ENCODE data around the gene CGGBP1.
"Not testable (repeated sequence)": the region's sequence is repeated elsewhere in the genome, so short reads cannot be mapped to it uniquely, and the experiment has no call there.

The CGGBP1 gene

DNA sequence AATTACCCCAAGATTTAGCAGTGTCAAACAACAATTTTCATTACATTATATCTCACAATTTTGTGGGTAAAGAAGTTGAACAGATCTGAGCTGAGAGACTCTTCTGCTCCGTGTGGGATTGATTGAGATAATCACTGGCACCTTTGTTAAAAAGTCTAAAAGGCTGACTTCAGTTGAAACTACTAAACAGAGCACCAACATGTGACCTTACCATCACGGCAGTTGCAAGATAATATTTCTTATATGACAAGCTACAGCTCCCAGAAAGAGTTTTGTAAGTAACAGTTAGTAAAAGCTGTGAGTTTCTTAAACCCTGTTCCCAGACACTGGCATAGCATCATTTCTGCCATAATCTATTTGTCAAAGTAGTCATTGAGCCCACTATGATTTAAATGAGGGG, 25.0 kb downstream of the CGGBP1 start:
- no peak for DNase-seq

DNA sequence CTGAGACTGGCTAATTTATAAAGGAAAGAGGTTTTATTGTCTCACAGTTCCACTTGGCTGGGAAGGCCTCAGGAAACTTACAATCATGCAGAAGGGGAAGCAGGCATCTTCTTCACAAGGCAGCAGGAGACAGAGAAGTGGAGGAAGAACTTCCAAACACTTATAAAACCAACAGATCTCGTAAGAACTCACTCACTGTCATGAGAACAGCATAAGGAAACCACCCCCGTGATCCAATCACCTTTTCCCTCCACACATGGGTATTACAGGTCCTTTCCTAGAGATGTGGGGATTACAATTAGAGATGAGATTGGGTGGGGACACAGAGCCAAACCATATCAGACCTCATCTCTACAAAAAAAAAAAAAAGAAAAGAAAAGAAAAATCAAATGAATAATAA, 25.7 kb downstream of the CGGBP1 start:
- DNase-seq = no peak

DNA sequence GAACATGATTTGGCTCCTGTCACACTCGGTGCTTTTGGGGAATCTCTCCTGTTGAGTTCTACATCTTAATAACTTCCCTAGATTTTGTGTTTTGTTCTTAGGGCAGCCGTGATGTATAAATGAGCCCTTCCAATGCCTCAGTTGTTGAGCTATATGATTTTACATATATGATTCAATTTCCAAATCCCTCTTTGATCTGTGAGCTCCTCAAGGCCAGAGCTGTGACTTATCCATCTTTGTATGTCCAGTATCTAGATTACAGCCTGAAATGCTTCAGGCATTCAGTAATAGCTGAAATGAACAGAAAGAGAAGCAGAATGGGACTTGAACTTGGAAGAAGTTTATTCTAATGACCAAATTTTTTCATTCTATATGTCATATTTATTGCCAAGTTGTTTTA, 26.6 kb downstream of the CGGBP1 start:
- no peak for DNase-seq

DNA sequence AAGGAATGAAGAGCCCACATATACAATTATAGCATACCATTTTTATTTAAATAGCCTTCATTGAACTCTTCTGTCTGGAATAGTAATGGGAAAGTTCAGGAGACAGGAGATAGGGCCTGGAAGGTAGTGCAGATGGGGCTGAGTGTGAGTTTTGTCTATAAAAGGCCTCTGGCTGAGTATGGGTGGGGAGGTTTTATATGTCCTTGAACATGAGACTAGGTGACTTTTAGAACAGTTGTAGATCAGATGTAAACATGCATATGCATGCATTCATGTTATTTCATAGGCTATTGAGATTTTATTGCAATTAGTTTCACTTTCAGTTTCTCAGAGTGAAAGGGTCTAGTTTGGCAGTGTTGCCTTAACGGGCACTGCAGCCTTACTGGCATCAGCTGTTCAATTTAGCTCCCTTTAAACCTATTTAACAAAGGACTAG, 27.1 kb downstream of the CGGBP1 start:
- DNase-seq = no peak

DNA sequence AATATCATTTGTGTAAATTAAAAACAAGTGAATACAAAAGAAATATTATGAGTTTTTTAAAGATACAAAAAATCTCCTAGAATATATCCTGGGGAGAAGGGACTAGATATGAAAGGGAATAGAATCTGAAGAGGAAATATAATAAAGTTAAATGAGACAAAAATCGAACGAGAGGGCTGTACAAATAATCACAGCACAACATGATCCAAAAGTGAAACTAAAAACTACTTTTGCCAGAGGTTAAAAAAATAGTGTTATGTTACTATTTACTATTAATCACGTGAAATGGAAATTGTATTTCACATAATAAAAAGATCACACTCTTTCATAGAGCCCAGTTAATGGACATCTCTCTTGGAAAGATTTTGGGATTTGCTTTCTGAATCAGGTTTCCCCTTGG, 28.6 kb downstream of the CGGBP1 start:
- DNase-seq = no peak

DNA sequence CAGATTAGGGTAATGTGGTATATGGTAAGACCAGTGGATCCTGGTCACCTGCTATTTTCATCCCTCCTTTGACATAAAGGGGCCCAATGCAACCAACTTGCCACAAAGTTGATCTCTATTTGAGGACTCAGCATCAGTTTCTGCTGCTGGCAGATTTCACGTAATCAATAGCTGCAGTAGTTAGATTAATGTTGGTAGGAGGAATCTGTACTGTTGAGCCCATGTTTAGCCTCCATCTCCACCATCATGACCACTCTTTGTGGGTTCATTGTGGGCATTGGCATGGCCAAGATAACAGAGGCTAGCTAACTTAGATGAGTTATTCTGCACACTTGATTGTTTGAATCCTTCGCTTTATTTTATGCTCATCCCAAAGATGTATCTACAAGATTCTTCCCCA, 29.9 kb downstream of the CGGBP1 start:
- DNase-seq = no peak

DNA sequence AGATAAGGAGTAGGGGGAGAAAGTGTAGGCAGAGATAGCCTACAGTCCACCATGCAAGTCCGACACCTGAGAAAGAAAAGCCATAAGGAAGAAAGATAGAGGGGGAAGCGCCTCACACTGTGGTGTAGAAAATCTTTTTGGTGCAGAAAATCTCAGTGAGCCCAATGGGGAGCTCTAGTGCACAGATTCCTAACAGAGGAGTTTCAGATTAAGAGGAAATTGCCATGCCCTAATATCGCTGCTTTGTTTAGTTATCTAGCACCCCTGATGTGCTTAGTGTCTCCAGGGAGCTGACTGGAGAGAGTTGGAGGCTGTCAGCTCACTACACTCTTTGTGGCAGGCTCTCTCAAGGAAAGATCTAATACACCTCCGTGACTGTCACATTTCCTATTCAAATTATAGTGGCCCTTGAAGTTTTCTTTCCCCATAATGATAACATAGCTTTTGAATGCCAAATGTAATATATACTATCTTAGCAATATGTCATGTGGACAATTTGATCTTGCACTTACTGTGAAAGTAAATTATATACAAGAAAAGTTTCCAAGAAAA, 33.7 kb downstream of the CGGBP1 start:
- DNase-seq = no peak

DNA sequence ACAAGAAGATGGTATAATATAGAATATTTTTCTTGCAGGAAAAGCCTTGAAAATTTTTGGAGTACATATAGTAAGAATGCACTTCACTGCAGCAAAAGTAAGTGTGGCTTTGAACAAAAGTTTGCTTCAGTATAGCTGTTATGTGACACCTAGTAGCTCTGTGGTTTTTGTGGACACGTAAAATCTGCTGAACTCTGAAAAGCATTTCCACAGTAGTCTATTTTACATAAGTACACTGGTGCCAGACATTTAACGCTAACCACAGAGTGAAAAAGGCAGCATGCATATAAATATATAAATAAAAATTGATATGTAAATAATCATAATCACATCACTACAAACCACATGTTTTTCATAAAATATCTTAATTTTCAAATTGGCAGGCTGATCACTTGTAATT, 39.8 kb downstream of the CGGBP1 start:
- no peak for DNase-seq

DNA sequence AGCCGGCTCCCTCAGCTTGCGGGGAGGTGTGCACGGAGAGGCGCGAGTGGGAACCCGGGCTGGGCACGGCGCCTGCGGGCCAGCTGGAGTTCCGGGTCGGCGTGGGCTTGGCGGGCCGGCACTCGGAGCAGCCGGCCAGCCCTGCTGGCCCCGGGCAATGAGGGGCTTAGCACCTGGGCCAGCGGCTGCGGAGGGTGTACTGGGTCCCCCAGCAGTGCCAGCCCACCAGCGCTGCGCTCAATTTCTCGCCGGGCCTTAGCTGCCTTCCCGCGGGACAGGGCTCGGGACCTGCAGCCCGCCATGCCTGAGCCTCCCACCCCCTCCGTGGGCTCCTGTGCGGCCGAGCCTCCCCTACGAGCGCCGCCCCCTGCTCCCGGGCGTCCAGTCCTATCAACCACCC, 43.1 kb downstream of the CGGBP1 start:
- not testable (repeated sequence) for DNase-seq

DNA sequence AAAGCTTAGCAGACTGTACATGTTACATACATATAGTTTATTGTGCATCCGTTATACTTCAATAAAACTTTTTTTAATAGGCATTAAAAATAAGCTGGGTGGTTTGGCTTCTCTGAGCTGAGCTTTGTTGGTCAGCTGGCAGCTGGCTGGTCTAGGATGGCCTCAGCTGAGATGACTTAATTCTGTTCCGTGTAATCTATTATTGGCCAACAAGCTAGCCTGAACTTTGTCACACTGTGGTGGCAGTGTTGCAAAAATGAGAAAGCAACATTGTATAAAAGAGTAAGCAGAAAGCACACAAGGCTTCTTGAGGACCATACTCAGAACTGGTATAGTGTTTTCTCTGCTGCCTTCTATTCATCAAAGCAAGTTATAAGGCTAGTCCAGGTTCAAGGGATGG, 45.2 kb downstream of the CGGBP1 start:
- DNase-seq = no peak

DNA sequence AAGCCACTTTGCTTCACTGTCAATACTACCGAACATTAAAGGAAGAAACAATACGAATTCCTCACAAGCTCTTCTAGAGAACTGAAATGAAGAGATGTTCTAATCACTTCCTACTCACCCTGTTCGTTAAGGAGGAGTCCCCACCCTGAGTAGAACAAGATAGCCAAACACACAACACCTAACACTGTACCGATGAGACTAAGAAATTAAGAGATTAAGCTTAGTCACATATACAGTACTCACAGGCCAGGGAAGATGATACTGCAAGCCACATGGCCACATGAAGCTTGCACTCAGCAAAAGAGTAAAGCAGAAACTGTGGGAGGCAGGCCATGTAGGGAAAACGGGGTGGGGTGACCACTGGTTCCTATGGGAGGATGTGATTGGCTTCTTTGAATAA, 48.0 kb downstream of the CGGBP1 start:
- DNase-seq = no peak

DNA sequence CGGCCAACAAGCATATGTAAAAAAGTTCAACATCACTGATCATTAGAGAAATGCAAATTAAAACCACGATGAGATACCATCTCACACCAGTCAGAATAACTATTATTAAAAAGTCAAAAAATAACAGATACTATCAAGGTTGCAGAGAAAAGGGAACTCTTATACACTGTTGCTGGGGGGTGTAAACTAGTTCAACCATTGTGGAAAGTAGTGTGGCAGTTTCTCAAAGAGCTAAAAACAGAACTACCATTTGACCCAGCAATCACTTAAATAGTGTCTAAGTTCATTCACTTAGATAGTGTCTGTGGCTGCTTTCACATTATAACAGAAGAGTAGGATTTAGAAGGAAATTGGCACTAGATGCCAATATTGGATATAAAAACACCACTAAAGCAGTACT, 49.7 kb downstream of the CGGBP1 start:
- DNase-seq = no peak

DNA sequence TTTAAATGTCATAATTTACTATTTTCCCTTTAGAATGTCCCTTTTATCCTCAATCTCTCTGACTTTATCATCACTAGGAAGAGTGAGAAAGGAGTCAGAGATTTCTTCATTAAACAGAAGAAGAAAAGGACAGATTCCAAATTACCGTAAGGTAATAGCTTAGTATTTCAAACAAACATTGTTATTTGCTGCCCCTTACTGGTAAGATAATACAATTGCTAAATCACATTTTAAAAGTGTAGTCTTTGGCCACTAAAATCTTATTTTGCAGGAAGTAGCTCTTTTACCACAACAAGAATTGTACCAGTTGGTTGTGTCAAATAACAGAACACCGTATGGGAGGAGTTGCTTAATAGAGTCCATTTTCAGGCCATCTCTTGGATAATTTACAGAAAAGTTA, 53.7 kb downstream of the CGGBP1 start:
- DNase-seq = no peak

DNA sequence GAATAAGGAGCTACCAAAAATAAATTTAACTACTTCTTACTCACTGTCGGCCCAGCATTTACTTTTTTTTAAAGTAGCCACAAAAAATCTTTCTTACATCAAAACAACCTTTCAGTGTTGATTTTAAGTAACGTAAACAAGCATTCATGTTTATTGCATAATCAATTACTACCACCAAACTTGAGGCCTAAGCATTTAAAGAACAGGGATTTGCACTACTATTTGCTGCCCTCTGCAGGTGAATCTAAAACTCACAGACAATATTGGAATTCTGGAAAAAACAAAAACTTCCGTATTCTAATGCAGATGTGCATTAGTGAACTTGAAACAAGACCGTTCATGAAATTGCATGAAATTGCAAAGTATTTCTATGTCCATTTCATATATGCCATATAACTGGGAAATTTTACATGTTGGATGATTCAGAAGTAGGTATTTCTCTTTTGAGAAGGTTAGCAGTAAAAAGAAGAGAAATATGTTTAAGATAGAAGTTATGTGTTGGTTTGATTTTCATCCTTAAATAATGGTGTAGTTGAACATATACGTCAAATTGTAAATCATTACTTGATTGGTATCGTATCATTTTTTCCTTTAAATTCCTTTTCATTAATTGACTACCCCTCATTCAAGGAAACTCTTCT, 55.6 kb downstream of the CGGBP1 start:
- no peak for DNase-seq

DNA sequence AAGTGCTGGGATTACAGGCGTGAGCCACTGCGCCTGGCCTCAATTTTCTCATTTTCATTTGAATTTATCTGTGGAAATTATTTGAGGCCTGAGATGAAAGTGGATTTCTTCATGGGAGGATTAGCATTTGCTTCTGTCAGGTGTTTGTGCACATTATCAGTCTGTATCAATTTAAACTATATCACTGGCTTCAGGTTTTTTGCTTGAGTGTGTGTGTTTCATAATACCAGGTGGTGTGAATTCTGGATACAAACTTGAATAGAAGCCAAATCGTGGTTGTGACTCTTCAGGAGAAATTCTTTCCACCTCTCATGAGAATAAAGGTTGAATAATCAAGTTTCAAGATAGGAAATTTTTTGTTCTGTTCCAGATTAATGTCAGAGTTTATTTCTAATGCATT, 56.4 kb downstream of the CGGBP1 start:
- no peak for DNase-seq
